SK-N-SH treated with all-trans-retinoic acid at 6 μM for 48 hours (cell line): Measurements from ENCODE around the gene MEIKIN.

Experiments used
- ATAC-seq: fragments of 200-7000 bp; cut with Tn5 transposase; 3 replicates; pipeline ENCODE4 v1.9.1; 2020; ENCODE audit warnings: mild to moderate bottlenecking, moderate library complexity
- ARNTL ChIP-seq: fragments of 450-650 bp; formaldehyde crosslinking; IDR thresholded peaks from 2 replicates; pipeline ENCODE4 v1.5.0; 2020; ENCODE audit warnings: low read depth, mild to moderate bottlenecking, moderate library complexity, borderline replicate concordance
- BACH2 ChIP-seq: fragments of 250-450 bp; sonication (Bioruptor Pico); IDR thresholded peaks from 2 replicates; pipeline ENCODE4 v1.9.0; 2021; ENCODE audit warnings: mild to moderate bottlenecking, borderline replicate concordance
- CSDC2 ChIP-seq: fragments of 250-450 bp; sonication (Bioruptor Pico); IDR thresholded peaks from 2 replicates; pipeline ENCODE4 v1.5.0; 2020; ENCODE audit warnings: mild to moderate bottlenecking, moderate library complexity
- ESRRG ChIP-seq: fragments of 250-450 bp; sonication (Bioruptor Pico); IDR thresholded peaks from 2 replicates; pipeline ENCODE4 v1.6.1; 2021; ENCODE audit warnings: mild to moderate bottlenecking
- GLIS3 ChIP-seq: fragments of 250-450 bp; sonication (Bioruptor Pico); IDR thresholded peaks from 2 replicates; pipeline ENCODE4 v1.5.0; 2020; ENCODE audit warnings: mild to moderate bottlenecking, moderate library complexity
- ISL1 ChIP-seq: fragments of 250-450 bp; sonication (Bioruptor Pico); IDR thresholded peaks from 2 replicates; pipeline ENCODE4 v2.1.2; 2022; ENCODE audit warnings: mild to moderate bottlenecking, moderate library complexity
- OSR1 ChIP-seq: fragments of 250-450 bp; sonication (Bioruptor Pico); IDR thresholded peaks from 2 replicates; pipeline ENCODE4 v1.8.0; 2022; ENCODE audit warnings: moderate library complexity, mild to moderate bottlenecking, inconsistent platforms
- PPARA ChIP-seq: fragments of 250-450 bp; sonication (Bioruptor Pico); IDR thresholded peaks from 2 replicates; pipeline ENCODE4 v1.5.0; 2020; ENCODE audit warnings: mild to moderate bottlenecking, borderline replicate concordance
- RARB ChIP-seq: fragments of 250-450 bp; sonication (Bioruptor Pico); IDR thresholded peaks from 2 replicates; pipeline ENCODE4 v1.8.0; 2021; ENCODE audit warnings: mild to moderate bottlenecking, moderate library complexity
- SNAI2 ChIP-seq: fragments of 250-450 bp; sonication (Bioruptor Pico); IDR thresholded peaks from 2 replicates; pipeline ENCODE4 v1.5.0; 2020; ENCODE audit warnings: mild to moderate bottlenecking, moderate library complexity
- TCF4 ChIP-seq: fragments of 250-450 bp; sonication (Bioruptor Pico); IDR thresholded peaks from 2 replicates; pipeline ENCODE4 v1.8.0; 2021; ENCODE audit warnings: mild to moderate bottlenecking, moderate library complexity, borderline replicate concordance
- TOX ChIP-seq: fragments of 250-450 bp; sonication (Bioruptor Pico); IDR thresholded peaks from 2 replicates; pipeline ENCODE4 v1.8.0; 2021; ENCODE audit warnings: mild to moderate bottlenecking, moderate library complexity, borderline replicate concordance
- ZC3H10 ChIP-seq: fragments of 250-450 bp; sonication (Bioruptor Pico); IDR thresholded peaks from 2 replicates; pipeline ENCODE4 v1.5.1; 2021; ENCODE audit warnings: mild to moderate bottlenecking, moderate library complexity
- ZFP3 ChIP-seq: fragments of 250-450 bp; sonication (Bioruptor Pico); IDR thresholded peaks from 2 replicates; pipeline ENCODE4 v1.5.0; 2020; ENCODE audit warnings: mild to moderate bottlenecking, moderate library complexity
- ZNF565 ChIP-seq: fragments of 450-650 bp; formaldehyde crosslinking; conservative IDR thresholded peaks from 2 replicates; pipeline ENCODE4 v1.5.0; 2020; ENCODE audit warnings: low read depth, mild to moderate bottlenecking, moderate library complexity
- ZNF70 ChIP-seq: fragments of 450-650 bp; formaldehyde crosslinking; IDR thresholded peaks from 2 replicates; pipeline ENCODE4 v1.5.0; 2020; ENCODE audit warnings: mild to moderate bottlenecking, moderate library complexity
- TF ChIP-seq, protein P1 (sequence below): fragments of 250-450 bp; sonication (Bioruptor Pico); IDR thresholded peaks from 2 replicates; pipeline ENCODE4 v1.5.1; 2021; ENCODE audit warnings: mild to moderate bottlenecking, moderate library complexity
- TF ChIP-seq, protein P2 (sequence below): fragments of 250-450 bp; sonication (Bioruptor Pico); IDR thresholded peaks from 2 replicates; pipeline ENCODE4 v1.8.0; 2020; ENCODE audit warnings: mild to moderate bottlenecking, moderate library complexity, borderline replicate concordance
- TF ChIP-seq, protein P3 (sequence below): fragments of 250-450 bp; sonication (Bioruptor Pico); IDR thresholded peaks from 2 replicates; pipeline ENCODE4 v1.8.0; 2021; ENCODE audit warnings: low read depth, mild to moderate bottlenecking, moderate library complexity, borderline replicate concordance
- TF ChIP-seq, protein P4 (sequence below): fragments of 250-450 bp; sonication (Bioruptor Pico); IDR thresholded peaks from 2 replicates; pipeline ENCODE4 v1.5.1; 2020; ENCODE audit warnings: low read depth, mild to moderate bottlenecking, moderate library complexity
- TF ChIP-seq, protein P5 (sequence below): fragments of 250-450 bp; sonication (Bioruptor Pico); IDR thresholded peaks from 2 replicates; pipeline ENCODE4 v1.5.0; 2020; ENCODE audit warnings: mild to moderate bottlenecking, moderate library complexity

Gene MEIKIN

DNA sequence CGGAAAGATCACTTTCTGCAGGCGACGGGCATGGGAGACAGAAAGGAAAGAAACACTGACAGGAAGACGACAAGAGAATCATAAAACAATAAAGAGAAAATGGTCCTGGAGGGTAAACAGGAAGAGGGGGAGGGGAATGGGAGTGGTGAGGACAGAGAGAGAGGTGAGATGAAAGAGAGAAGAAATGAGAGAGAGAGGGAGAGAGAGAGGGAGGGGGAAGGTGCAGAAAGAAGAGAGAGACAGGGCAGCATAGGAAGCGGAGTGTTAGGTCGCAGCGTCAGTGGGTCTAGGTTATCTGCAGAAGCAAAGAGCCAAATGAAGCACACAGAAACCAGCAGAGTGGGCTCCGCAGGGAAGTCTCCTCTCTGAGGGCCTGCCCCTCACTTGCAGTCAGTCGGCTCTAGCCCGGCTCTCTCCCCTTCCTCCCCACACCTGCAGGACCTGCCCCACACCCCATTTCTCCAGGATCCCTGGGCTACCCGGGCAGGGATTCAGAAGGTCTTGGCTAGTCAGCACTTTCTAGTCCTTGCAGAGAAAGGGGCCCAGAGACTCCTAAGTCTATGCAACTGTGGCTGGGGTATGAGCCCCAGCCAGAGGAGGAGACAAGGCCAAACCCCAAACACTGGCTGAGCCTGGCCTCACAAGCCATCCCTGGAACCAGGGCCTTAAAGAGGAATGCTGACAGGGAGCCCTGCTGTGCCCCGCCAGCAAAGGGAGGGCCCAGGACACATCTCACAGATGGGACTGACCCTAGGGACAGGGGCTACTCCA lies 29.7 kb upstream of the MEIKIN start (continued):
- TF ChIP-seq, protein P1, sequence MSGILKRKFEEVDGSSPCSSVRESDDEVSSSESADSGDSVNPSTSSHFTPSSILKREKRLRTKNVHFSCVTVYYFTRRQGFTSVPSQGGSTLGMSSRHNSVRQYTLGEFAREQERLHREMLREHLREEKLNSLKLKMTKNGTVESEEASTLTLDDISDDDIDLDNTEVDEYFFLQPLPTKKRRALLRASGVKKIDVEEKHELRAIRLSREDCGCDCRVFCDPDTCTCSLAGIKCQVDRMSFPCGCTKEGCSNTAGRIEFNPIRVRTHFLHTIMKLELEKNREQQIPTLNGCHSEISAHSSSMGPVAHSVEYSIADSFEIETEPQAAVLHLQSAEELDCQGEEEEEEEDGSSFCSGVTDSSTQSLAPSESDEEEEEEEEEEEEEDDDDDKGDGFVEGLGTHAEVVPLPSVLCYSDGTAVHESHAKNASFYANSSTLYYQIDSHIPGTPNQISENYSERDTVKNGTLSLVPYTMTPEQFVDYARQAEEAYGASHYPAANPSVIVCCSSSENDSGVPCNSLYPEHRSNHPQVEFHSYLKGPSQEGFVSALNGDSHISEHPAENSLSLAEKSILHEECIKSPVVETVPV, result no peak

DNA sequence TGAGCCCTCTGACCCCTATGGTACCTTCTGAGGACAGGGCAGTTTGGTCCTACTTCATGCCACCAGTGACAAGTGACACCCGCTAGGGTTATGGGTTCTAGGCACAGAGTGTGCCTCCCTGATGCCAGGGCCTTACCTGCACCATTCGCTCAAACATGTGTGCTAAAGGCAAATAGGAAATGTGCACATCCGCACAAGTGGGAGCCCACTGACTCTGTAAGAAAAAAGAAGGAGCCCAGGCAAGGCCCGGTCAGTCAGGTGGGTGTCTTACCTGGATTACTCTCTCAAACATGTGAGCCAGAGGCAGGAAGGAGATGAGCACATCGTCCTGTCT lies 29.1 kb upstream of the MEIKIN start:
- TF ChIP-seq BACH2 (CRISPR knock-in tag), result no peak
- no peak for TF ChIP-seq ZFP3
- no peak for TF ChIP-seq CSDC2 (CRISPR knock-in tag)
- TF ChIP-seq SNAI2 (CRISPR knock-in tag), result no peak
- TF ChIP-seq ARNTL (CRISPR knock-in tag), result no peak
- no peak for TF ChIP-seq PPARA (CRISPR knock-in tag)
- no peak for TF ChIP-seq ZNF70
- TF ChIP-seq, protein P2, sequence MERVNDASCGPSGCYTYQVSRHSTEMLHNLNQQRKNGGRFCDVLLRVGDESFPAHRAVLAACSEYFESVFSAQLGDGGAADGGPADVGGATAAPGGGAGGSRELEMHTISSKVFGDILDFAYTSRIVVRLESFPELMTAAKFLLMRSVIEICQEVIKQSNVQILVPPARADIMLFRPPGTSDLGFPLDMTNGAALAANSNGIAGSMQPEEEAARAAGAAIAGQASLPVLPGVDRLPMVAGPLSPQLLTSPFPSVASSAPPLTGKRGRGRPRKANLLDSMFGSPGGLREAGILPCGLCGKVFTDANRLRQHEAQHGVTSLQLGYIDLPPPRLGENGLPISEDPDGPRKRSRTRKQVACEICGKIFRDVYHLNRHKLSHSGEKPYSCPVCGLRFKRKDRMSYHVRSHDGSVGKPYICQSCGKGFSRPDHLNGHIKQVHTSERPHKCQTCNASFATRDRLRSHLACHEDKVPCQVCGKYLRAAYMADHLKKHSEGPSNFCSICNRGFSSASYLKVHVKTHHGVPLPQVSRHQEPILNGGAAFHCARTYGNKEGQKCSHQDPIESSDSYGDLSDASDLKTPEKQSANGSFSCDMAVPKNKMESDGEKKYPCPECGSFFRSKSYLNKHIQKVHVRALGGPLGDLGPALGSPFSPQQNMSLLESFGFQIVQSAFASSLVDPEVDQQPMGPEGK (CRISPR knock-in tag), result no peak
- TF ChIP-seq, protein P3, sequence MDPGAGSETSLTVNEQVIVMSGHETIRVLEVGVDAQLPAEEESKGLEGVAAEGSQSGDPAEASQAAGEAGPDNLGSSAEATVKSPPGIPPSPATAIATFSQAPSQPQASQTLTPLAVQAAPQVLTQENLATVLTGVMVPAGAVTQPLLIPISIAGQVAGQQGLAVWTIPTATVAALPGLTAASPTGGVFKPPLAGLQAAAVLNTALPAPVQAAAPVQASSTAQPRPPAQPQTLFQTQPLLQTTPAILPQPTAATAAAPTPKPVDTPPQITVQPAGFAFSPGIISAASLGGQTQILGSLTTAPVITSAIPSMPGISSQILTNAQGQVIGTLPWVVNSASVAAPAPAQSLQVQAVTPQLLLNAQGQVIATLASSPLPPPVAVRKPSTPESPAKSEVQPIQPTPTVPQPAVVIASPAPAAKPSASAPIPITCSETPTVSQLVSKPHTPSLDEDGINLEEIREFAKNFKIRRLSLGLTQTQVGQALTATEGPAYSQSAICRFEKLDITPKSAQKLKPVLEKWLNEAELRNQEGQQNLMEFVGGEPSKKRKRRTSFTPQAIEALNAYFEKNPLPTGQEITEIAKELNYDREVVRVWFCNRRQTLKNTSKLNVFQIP (CRISPR knock-in tag), result no peak
- no peak for TF ChIP-seq TOX (CRISPR knock-in tag)
- no peak for TF ChIP-seq ISL1 (CRISPR knock-in tag)
- no peak for TF ChIP-seq OSR1 (CRISPR knock-in tag)
- TF ChIP-seq RARB (CRISPR knock-in tag), result no peak
- TF ChIP-seq ESRRG (CRISPR knock-in tag), result no peak
- TF ChIP-seq ZC3H10 (CRISPR knock-in tag), result no peak
- no peak for TF ChIP-seq ZNF565 (CRISPR knock-in tag)
- TF ChIP-seq TCF4 (CRISPR knock-in tag), result no peak
- no peak for TF ChIP-seq GLIS3
- ATAC-seq, result no peak

DNA sequence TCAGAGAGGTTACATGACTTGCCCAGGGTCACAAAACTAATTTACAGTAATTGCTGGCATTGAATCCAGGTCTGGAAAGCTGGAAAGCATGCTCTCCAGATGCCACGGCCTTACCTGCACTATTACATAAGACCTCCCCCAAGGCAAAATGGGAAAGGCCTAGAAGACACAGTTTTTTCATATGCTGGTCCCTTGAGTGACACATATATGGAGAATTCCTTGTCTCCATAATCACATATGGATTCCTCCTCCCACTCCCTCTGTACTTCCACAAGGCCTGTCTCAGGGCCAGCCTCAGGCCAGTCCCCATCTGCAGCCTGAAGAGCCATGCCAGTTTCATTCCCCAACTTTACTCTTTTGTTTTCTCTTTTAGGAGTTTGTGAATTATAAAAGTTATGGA lies 28.6 kb upstream of the MEIKIN start:
- TF ChIP-seq ZFP3 (no peak), ARNTL (CRISPR knock-in tag) (no peak), ZNF565 (CRISPR knock-in tag) (no peak), ISL1 (CRISPR knock-in tag) (no peak)
- TF ChIP-seq, protein P2 (CRISPR knock-in tag), result no peak
- TF ChIP-seq, protein P4, sequence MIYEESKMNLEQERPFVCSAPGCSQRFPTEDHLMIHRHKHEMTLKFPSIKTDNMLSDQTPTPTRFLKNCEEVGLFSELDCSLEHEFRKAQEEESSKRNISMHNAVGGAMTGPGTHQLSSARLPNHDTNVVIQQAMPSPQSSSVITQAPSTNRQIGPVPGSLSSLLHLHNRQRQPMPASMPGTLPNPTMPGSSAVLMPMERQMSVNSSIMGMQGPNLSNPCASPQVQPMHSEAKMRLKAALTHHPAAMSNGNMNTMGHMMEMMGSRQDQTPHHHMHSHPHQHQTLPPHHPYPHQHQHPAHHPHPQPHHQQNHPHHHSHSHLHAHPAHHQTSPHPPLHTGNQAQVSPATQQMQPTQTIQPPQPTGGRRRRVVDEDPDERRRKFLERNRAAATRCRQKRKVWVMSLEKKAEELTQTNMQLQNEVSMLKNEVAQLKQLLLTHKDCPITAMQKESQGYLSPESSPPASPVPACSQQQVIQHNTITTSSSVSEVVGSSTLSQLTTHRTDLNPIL (CRISPR knock-in tag), result no peak
- no peak for ATAC-seq

DNA sequence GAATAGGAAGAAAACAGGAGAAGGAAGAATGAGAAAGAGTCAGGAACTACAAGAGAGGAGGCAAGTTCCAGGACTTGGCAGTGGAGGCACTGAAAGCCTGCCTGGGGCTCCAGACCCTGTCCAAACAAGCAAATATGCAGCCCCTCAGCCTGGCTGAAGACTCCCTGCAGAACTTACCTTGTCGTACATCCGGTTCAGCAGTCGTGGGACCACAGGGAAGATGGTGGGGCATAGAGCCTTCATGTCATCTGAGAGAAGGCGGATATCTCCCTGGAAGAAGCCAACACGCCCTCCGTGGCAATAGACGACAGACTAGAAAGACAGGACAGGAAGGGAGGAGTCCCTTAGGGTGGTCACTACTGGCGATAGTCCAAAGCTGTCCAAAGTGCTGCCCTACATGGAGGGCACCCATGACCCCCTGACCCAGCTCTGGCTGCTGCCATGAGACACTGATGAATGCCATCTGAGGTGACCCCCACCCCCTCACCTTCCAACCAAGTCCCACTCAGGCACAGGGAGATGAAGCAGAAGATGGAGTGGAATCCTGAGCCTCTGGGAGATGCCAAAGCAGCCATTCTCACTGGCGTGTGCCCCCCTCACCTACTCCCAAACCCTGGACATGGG lies 27.7 kb upstream of the MEIKIN start:
- no peak for ATAC-seq
- TF ChIP-seq ZC3H10 (CRISPR knock-in tag) (no peak), OSR1 (CRISPR knock-in tag) (no peak), TOX (CRISPR knock-in tag) (no peak), ZNF70 (no peak), BACH2 (CRISPR knock-in tag) (no peak), GLIS3 (no peak), SNAI2 (CRISPR knock-in tag) (no peak), PPARA (CRISPR knock-in tag) (no peak), RARB (CRISPR knock-in tag) (no peak)
- TF ChIP-seq, protein P5, sequence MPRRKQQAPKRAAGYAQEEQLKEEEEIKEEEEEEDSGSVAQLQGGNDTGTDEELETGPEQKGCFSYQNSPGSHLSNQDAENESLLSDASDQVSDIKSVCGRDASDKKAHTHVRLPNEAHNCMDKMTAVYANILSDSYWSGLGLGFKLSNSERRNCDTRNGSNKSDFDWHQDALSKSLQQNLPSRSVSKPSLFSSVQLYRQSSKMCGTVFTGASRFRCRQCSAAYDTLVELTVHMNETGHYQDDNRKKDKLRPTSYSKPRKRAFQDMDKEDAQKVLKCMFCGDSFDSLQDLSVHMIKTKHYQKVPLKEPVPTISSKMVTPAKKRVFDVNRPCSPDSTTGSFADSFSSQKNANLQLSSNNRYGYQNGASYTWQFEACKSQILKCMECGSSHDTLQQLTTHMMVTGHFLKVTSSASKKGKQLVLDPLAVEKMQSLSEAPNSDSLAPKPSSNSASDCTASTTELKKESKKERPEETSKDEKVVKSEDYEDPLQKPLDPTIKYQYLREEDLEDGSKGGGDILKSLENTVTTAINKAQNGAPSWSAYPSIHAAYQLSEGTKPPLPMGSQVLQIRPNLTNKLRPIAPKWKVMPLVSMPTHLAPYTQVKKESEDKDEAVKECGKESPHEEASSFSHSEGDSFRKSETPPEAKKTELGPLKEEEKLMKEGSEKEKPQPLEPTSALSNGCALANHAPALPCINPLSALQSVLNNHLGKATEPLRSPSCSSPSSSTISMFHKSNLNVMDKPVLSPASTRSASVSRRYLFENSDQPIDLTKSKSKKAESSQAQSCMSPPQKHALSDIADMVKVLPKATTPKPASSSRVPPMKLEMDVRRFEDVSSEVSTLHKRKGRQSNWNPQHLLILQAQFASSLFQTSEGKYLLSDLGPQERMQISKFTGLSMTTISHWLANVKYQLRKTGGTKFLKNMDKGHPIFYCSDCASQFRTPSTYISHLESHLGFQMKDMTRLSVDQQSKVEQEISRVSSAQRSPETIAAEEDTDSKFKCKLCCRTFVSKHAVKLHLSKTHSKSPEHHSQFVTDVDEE (CRISPR knock-in tag), result no peak
- TF ChIP-seq, protein P2 (CRISPR knock-in tag), result no peak
